Fibroblast of pulmonary artery (primary cell): ENCODE data around the gene KEAP1.
A peak's percentile ranks its signal among the peaks of the same experiment; 100 is the strongest.
"Not testable (repeated sequence)": the region's sequence is repeated elsewhere in the genome, so short reads cannot be mapped to it uniquely, and the experiment has no call there.

Experiments used
- DNase-seq: peaks from one replicate; pipeline ENCODE4 v3.0.0-alpha.2; 2010; ENCODE audit warnings: low read depth
- H3K4me3 ChIP-seq: replicated peaks from 2 replicates; pipeline ENCODE4 v1.5.1; 2011; ENCODE audit warnings: low read depth, mild to moderate bottlenecking, control low read depth, low read length, moderate library complexity
- CTCF ChIP-seq: IDR thresholded peaks from 2 replicates; pipeline ENCODE4 v1.5.1; 2011; ENCODE audit warnings: mild to moderate bottlenecking, control low read depth, low read length, inconsistent platforms; ENCODE audit errors: missing control alignments

The KEAP1 gene

GRCh38 chr19:10503002-10503789 is at the start of gene KEAP1:
Gene KEAP1, minus strand, starts transcription at chr19:10503356. Its CDS starts 3,323 bp downstream, at chr19:10500033.
- H3K4me3 ChIP-seq: peak within 1 kb of the TSS; percentile 89
- TF ChIP-seq CTCF: no peak
- peak; percentile 28 for DNase-seq

- DNase-seq: no peak
- H3K4me3 ChIP-seq: no peak overlapping the region
- no peak for TF ChIP-seq CTCF
These were observed 49.4 kb upstream of the KEAP1 start for GRCh38 chr19:10552510-10553053.

- DNase-seq: peak; percentile 49
- TF ChIP-seq CTCF: peak; percentile 20
- H3K4me3 ChIP-seq: no peak overlapping the region
These were observed 48.6 kb upstream of the KEAP1 start for GRCh38 chr19:10551698-10552301.

- H3K4me3 ChIP-seq, DNase-seq: not testable (repeated sequence)
These were observed 47.9 kb upstream of the KEAP1 start for GRCh38 chr19:10551006-10551405.

- no peak for DNase-seq
- no peak for TF ChIP-seq CTCF
- no peak overlapping the region for H3K4me3 ChIP-seq
These were observed 47.2 kb upstream of the KEAP1 start for GRCh38 chr19:10550336-10550735.

- no peak for DNase-seq
- H3K4me3 ChIP-seq: no peak overlapping the region
- TF ChIP-seq CTCF: no peak
These were observed 46.6 kb upstream of the KEAP1 start for GRCh38 chr19:10549733-10550132.

- no peak overlapping the region for H3K4me3 ChIP-seq
- no peak for TF ChIP-seq CTCF
- DNase-seq: no peak
These were observed 45.7 kb upstream of the KEAP1 start for GRCh38 chr19:10548746-10549276.
